ENCODE data around the gene TMEM184A. TPM values are rescaled to one million over a fixed set of nuclear protein-coding genes. Genes with fewer than 3 reads are reported as not detected.

TMEM184A gene
- total and polyA plus RNA-seq, 2 of the 8 experiments (the other 6 are each of a cell fraction or from before 2014, with no cell fraction given), result 1.8 to 2.1 TPM

- TF ChIP-seq CHD7 (IDR thresholded peaks at IDR 0.05; ENCODE audit: insufficient replicate concordance, low read length), result no peak
- no peak for TF ChIP-seq CTBP2 (IDR thresholded peaks at IDR 0.05; ENCODE audit: borderline replicate concordance, insufficient read depth, insufficient read length, low read length)
- no peak for TF ChIP-seq HDAC6 (IDR thresholded peaks at IDR 0.05; ENCODE audit: low read depth, low read length)
- peak; percentile 51 for TF ChIP-seq E2F6 (IDR thresholded peaks at IDR 0.05)
- TF ChIP-seq KDM5A (IDR thresholded peaks at IDR 0.05; ENCODE audit: low read length), result 0 out of 2 replicates have a peak, but pooled peaks have one; percentile 39
- peak in 1 of 2 experiments; percentile 67; a peak in 3 of 4 replicates for TF ChIP-seq RAD21 (IDR thresholded peaks at IDR 0.05 in 1 of 2, conservative IDR thresholded peaks at IDR 0.05 in 1 of 2; ENCODE audit: low read depth in 2 of 2, low read length in 2 of 2)
- TF ChIP-seq BACH1 (IDR thresholded peaks at IDR 0.05; ENCODE audit: low read length), result no peak
Observed at GRCh38 chr7:1503816-1504775, 51.9 kb downstream of the TMEM184A start, which contains the start of gene INTS1 (continued).
